ENCODE results near the gene PRDM12.

- TF ChIP-seq POLR2A (IDR thresholded peaks at IDR 0.05): no peak
- no peak for TF ChIP-seq CTCF (IDR thresholded peaks at IDR 0.05)
Observed at GRCh38 chr9:130720762-130721161, 56.4 kb downstream of the PRDM12 start.

All from uterus (tissue), 2 donors.